SU-DHL-6 (cell line): Measurements from ENCODE around the gene TMEM167A.

Experiments used
- H2AFZ ChIP-seq: fragments of 200-600 bp; sonication (generic); 2 replicates; pipeline ENCODE4 v1.6.1; 2014; ENCODE audit warnings: low read depth, mild to moderate bottlenecking, moderate library complexity, mixed read lengths, antibody characterized with exemption, low read length; ENCODE audit not compliant: severe bottlenecking
- H3F3A ChIP-seq: fragments of 200-600 bp; shearing (Covaris generic); 2 replicates; pipeline ENCODE4 v1.6.0; 2016; ENCODE audit warnings: antibody characterized with exemption, mild to moderate bottlenecking; ENCODE audit not compliant: insufficient read depth
- H3K27ac ChIP-seq: fragments of 200-600 bp; sonication (generic); 2 replicates; pipeline ENCODE4 v1.5.1; 2016; ENCODE audit warnings: low read depth, mild to moderate bottlenecking, low read length, moderate library complexity, mixed read lengths
- H3K27me3 ChIP-seq: fragments of 200-600 bp; sonication (generic), shearing (Covaris generic); 2 replicates; pipeline ENCODE4 v1.6.0; 2014; ENCODE audit warnings: mild to moderate bottlenecking, low read length
- H3K36me3 ChIP-seq: fragments of 200-600 bp; sonication (generic); 2 replicates; pipeline ENCODE4 v1.6.1; 2014; ENCODE audit warnings: mild to moderate bottlenecking, low read length, mixed read lengths
- H3K4me2 ChIP-seq: fragments of 300-600, 200-600 bp; shearing (Covaris generic), sonication (generic); 2 replicates; pipeline ENCODE4 v1.6.0; 2014; ENCODE audit warnings: low read length, low read depth, mild to moderate bottlenecking; ENCODE audit not compliant: poor library complexity, severe bottlenecking
- H3K4me3 ChIP-seq: fragments of 200-600 bp; sonication (generic); 2 replicates; pipeline ENCODE4 v1.5.1; 2014; ENCODE audit warnings: antibody characterized with exemption, low read length, mild to moderate bottlenecking, mixed read lengths; ENCODE audit not compliant: insufficient read depth, poor library complexity, severe bottlenecking
- H3K79me2 ChIP-seq: fragments of 200-600 bp; sonication (generic); 2 replicates; pipeline ENCODE4 v1.6.1; 2014; ENCODE audit warnings: mild to moderate bottlenecking, low read length, moderate library complexity; ENCODE audit not compliant: insufficient read depth
- H3K9ac ChIP-seq: fragments of 200-600 bp; sonication (generic); 2 replicates; pipeline ENCODE4 v1.7.0; 2014; ENCODE audit warnings: mild to moderate bottlenecking, low read length
- H3K9me2 ChIP-seq: fragments of 200-600 bp; sonication (generic); replicated peaks from 2 replicates; pipeline ENCODE4 v1.6.1; 2014; ENCODE audit warnings: low read length; ENCODE audit not compliant: insufficient read depth
- H3K9me3 ChIP-seq: fragments of 200-600 bp; sonication (generic); 2 replicates; pipeline ENCODE4 v1.6.1; 2014; ENCODE audit warnings: low read length, mixed read lengths; ENCODE audit not compliant: insufficient read depth
- H4K20me1 ChIP-seq: fragments of 200-600 bp; sonication (generic); 2 replicates; pipeline ENCODE4 v1.6.1; 2014; ENCODE audit warnings: low read depth, mild to moderate bottlenecking, antibody characterized with exemption, low read length, moderate library complexity, mixed read lengths
- EZH2phosphoT487 ChIP-seq: fragments of 200-600 bp; sonication (generic), shearing (Covaris generic); conservative IDR thresholded peaks from 2 replicates; pipeline ENCODE4 v1.6.1; 2018; ENCODE audit warnings: mild to moderate bottlenecking, antibody characterized with exemption, low read length, moderate library complexity, mixed read lengths
- TF ChIP-seq, protein P1 (sequence below): fragments of 200-600 bp; sonication (generic); IDR thresholded peaks from one replicate; pipeline ENCODE4 v1.5.1; 2017; ENCODE audit warnings: antibody characterized with exemption, mild to moderate bottlenecking, low read length, moderate library complexity; ENCODE audit not compliant: insufficient read depth, poor library complexity, severe bottlenecking

TMEM167A gene

DNA sequence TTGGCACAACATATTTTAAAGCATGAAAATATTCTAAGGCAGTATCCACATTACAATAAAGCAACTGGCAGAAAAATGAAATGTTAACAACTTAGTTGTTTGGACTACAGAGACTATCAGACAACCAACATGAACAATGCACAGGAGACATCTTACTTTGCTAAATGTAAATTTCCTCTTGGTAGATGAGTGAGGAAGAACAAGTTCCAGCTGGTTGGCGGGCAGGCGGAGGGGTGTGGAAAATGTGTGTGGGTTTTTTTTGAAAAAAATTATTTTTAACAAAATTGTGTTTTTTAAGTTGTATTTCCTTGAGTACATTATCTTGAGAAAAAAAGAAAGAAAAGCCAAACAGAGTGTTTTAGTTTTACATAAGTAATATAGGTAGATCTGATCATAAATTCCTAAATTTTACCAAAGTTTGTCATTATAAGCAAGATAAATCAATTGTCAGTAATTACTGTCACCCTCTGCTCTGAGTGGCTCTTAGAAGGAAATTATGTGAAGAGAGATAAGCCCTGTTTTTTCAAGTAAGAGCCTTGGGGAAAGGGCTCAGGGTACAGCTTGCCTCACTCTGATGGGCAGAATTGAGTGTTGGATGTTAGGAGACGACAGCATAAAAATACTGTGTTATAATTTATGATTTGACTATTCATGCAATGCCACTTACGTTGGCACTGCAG, 42.5 kb downstream of the TMEM167A start:
- Histone ChIP-seq H3K36me3 (no peaks in the 10 kb centered on the region), H3K9me2 (no peaks in the 10 kb centered on the region), H3F3A (no peaks in the 10 kb centered on the region), H3K4me2 (no peak overlapping the region), H3K9ac (no peak overlapping the region), H3K4me3 (no peak overlapping the region), H3K27me3 (no peaks in the 10 kb centered on the region), H3K79me2 (no peaks in the 10 kb centered on the region), H2AFZ (no peak overlapping the region), H3K27ac (no peak overlapping the region), H4K20me1 (no peaks in the 10 kb centered on the region), H3K9me3 (no peaks in the 10 kb centered on the region)
- TF ChIP-seq EZH2phosphoT487 = no peak
- TF ChIP-seq, protein P1, sequence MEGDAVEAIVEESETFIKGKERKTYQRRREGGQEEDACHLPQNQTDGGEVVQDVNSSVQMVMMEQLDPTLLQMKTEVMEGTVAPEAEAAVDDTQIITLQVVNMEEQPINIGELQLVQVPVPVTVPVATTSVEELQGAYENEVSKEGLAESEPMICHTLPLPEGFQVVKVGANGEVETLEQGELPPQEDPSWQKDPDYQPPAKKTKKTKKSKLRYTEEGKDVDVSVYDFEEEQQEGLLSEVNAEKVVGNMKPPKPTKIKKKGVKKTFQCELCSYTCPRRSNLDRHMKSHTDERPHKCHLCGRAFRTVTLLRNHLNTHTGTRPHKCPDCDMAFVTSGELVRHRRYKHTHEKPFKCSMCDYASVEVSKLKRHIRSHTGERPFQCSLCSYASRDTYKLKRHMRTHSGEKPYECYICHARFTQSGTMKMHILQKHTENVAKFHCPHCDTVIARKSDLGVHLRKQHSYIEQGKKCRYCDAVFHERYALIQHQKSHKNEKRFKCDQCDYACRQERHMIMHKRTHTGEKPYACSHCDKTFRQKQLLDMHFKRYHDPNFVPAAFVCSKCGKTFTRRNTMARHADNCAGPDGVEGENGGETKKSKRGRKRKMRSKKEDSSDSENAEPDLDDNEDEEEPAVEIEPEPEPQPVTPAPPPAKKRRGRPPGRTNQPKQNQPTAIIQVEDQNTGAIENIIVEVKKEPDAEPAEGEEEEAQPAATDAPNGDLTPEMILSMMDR = no peak

DNA sequence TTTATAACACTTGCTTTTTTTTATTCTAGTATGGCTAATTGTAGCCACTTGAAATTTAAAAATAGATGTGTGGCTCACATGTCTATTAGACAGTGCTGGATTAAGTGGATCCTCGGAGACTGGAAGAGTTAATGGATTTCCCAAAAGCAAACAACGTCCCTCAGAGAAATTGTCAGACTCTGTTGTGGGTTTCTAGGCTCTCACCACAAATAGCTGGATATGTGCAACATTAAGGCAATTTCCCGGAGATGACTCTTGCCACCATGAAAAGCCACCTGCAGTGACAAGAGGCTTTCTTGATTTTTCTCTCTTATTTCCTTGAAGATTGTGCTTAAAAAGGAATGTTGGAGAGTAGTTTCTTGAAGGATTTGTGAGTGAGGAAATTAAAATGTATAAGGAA, 43.2 kb downstream of the TMEM167A start:
- Histone ChIP-seq H3K36me3 (no peaks in the 10 kb centered on the region), H3K4me3 (no peak overlapping the region), H3K9ac (no peak overlapping the region), H3K9me2 (no peaks in the 10 kb centered on the region), H3K4me2 (no peak overlapping the region), H3F3A (no peaks in the 10 kb centered on the region), H3K79me2 (no peaks in the 10 kb centered on the region), H4K20me1 (no peaks in the 10 kb centered on the region), H3K27ac (no peak overlapping the region), H2AFZ (no peak overlapping the region), H3K9me3 (no peaks in the 10 kb centered on the region), H3K27me3 (no peaks in the 10 kb centered on the region)
- TF ChIP-seq EZH2phosphoT487 = no peak
- TF ChIP-seq, protein P1 = no peak

DNA sequence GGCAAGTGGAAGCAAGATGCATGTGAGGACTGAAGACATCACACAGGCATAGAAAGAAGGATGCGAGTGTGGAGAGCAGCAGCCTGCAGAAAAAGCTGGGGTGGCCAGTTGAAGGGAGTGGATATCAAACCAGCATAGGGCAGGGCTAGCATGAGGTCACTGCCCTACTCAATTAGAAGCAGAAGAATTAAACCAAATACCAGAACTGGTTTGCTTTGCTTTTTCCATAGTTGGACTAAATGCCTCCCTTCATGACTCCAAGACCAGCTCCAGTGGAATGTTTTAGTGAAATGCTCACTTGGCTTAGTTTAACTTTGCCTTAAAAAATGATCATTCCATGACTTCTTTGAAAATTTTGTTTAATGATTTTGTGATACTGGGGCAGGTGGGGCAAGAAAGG, 45.8 kb downstream of the TMEM167A start:
- no peaks in the 10 kb centered on the region for H3K9me2 ChIP-seq
- H3K36me3 ChIP-seq = no peaks in the 10 kb centered on the region
- no peaks in the 10 kb centered on the region for H3F3A ChIP-seq
- TF ChIP-seq, protein P1 = no peak
- TF ChIP-seq EZH2phosphoT487 = no peak
- no peaks in the 10 kb centered on the region for H4K20me1 ChIP-seq
- no peak overlapping the region for H3K4me3 ChIP-seq
- no peak overlapping the region for H3K4me2 ChIP-seq
- no peaks in the 10 kb centered on the region for H3K9me3 ChIP-seq
- H2AFZ ChIP-seq = no peak overlapping the region
- no peaks in the 10 kb centered on the region for H3K79me2 ChIP-seq
- no peak overlapping the region for H3K27ac ChIP-seq
- no peak overlapping the region for H3K9ac ChIP-seq
- no peaks in the 10 kb centered on the region for H3K27me3 ChIP-seq

DNA sequence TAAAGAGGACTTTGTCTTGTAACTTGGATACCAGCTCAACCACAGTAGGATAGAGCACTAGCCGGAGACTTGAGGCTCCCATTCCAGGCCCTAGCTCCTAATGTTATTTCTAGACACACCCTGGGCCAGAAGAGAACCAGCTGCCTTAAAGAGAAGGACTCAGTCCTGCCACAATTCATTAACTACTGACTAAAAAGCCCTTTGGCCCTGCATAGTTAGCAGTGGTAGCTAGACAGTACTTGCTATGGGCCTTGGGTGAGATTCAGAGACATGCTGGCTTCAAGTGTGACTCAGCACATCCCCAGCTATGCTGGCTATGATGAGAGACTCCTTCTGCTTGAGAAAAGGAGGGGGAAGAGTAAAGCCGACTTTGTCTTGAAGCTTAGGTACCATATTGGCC, 47.3 kb downstream of the TMEM167A start:
- H3K4me3 ChIP-seq = no peak overlapping the region
- no peaks in the 10 kb centered on the region for H3K9me2 ChIP-seq
- no peaks in the 10 kb centered on the region for H3K9me3 ChIP-seq
- no peaks in the 10 kb centered on the region for H3K36me3 ChIP-seq
- H3K9ac ChIP-seq = no peak overlapping the region
- no peaks in the 10 kb centered on the region for H3F3A ChIP-seq
- TF ChIP-seq, protein P1 = no peak
- no peaks in the 10 kb centered on the region for H3K79me2 ChIP-seq
- H3K27me3 ChIP-seq = no peaks in the 10 kb centered on the region
- no peak overlapping the region for H3K4me2 ChIP-seq
- H4K20me1 ChIP-seq = no peaks in the 10 kb centered on the region
- H2AFZ ChIP-seq = no peak overlapping the region
- H3K27ac ChIP-seq = no peak overlapping the region
